Measurements from ENCODE around the gene ART3.

DNA sequence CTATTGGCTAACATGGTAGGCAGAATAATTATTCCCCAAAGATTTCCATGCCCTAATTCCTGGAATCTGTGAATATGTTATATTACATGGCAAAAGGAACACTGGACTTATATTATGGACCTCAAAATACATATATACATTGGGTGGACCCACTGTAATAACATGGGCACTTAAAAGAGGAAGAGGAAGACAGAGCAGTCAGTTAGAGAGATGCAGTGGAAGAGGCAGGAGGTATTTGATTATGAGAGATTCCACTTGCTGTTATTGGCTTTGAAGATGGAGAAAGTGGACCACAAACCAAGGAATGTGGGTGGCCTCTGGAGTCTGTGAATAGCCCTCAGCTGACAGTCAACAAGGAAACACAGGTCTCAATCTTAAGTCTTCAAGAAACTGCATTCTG, 14.0 kb upstream of the ART3 start:
- TF ChIP-seq, protein P1, sequence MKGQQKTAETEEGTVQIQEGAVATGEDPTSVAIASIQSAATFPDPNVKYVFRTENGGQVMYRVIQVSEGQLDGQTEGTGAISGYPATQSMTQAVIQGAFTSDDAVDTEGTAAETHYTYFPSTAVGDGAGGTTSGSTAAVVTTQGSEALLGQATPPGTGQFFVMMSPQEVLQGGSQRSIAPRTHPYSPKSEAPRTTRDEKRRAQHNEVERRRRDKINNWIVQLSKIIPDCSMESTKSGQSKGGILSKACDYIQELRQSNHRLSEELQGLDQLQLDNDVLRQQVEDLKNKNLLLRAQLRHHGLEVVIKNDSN (IDR thresholded peaks at IDR 0.05): no peak
- TF ChIP-seq, protein P2, sequence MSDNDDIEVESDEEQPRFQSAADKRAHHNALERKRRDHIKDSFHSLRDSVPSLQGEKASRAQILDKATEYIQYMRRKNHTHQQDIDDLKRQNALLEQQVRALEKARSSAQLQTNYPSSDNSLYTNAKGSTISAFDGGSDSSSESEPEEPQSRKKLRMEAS (IDR thresholded peaks at IDR 0.05): no peak
- TF ChIP-seq CREB1 (IDR thresholded peaks at IDR 0.05; ENCODE audit: low read depth) (no peak), TCF12 (IDR thresholded peaks at IDR 0.05; ENCODE audit: low read depth) (no peak), EGR1 (IDR thresholded peaks at IDR 0.05) (no peak), ZBTB7A (IDR thresholded peaks at IDR 0.05; ENCODE audit: low read depth) (no peak)
